ENCODE results near the gene MMP17. TPM values are rescaled to one million over a fixed set of nuclear protein-coding genes. Genes with fewer than 3 reads are reported as not detected.

The MMP17 gene
- total RNA-seq, 1 donor from 2014 or later = 1.1 TPM

DNA sequence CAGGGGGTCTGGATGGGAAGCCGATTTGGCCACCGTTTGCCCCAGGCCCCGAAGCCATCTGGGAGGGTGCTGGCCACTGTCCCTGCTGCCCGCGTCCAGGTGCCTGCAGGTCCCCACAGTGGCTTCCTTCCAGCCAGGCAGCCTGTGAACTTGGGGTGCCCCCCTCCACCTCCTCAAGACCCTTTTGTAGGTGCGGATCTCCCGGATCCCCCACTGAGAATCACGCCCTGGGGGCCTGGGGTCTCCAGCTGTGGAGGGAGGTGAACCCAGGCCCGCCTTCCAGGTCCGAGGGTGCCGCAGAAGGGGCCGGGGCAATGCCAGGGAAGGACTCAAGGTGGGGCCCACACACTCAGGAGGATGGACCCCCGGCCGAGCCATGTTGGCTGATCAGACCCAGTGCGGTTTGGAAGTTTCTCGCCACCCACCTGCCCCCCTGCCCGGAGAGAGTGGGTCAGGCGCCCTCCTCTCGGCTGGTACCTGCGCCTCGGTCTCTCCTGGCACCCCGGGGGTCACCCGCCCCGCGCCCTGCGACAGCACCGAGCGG is 1.7 kb downstream of the MMP17 start:
- no peak for DNase-seq (ENCODE audit: low spot score)
- peak; percentile 2 for ATAC-seq

DNA sequence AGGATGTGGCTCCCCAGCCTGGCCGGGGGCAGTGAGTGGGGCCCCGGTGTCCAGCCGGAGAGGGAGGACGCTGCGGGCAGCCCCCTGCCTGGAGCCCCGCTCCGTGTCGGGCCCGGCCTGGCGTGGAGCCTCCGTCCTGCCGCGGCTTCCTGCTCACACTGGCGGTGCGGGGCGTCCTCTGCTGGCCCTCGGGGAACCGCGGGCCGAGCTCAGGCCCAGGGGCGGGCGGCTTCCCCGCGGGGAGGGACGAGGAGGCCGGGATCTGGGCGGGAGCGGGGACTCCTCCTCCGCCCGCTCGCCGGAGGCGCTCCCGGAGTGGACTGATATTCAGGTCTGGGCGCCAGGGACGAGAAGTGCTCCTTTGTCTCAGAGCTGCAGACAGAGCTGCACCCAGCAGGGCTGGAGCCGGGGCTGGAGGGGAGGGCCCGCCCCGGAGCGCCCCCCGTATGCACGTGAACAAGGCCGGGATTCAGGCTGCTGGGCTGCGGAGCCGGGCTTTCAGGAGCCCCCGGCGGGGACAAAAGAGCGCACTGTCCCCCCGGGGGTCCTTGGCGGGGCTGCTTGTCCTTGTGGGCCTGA is 2.2 kb downstream of the MMP17 start:
- DNase-seq (ENCODE audit: low spot score) = peak; percentile 79
- peak; percentile 83 for ATAC-seq

DNA sequence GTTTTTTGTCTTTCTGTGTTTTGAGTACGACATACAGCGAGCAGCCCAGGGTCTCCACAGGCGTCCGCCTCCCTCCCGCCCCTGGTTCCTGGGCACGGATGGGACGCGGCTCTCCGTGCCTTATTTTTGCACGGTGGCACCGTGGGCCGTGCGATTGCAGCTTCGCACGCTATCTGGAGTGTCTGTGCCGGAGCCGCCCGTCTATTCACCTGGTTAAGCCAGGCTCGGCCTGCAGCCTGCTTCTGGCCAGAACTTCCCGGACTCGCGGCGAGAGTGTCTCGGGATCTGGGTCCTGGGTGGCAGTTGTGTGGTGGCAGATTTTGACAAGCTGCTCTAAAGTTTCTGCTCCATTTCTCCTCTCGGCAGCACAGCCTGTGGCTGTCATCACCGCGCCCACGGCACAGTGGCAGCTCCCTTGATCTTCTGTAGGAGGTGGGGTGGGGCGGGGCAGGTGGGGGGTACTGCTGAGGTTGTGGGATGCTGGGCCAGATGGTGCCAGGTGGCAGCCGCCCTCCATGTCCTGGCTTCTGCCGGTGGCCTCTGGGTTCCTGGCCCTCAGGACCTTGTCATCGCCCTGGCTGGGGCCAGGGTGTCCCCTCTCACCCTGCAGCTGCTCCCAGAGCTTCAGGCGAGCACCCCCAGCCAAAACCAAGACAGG is 2.9 kb downstream of the MMP17 start:
- DNase-seq (ENCODE audit: low spot score) (no peak), ATAC-seq (peak; percentile 15)

DNA sequence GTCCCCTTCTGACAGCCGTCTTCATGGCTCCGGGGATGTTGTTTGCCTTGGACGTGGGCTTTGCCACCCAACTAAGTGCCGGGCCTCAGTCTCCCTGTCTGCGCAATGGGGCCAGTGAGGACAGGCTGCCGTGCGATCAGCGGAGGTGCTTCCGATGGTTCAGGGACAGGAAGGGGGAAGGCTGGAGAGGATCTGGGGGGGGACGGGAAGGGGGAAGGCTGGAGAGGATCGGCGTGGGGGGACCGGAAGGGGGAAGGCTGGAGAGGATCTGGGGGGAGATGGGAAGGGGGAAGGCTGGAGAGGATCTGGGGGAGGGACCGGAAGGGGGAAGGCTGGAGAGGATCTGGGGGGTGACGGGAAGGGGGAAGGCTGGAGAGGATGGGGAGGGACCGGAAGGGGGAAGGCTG is 3.4 kb downstream of the MMP17 start:
- ATAC-seq (no peak), DNase-seq (ENCODE audit: low spot score) (no peak)

DNA sequence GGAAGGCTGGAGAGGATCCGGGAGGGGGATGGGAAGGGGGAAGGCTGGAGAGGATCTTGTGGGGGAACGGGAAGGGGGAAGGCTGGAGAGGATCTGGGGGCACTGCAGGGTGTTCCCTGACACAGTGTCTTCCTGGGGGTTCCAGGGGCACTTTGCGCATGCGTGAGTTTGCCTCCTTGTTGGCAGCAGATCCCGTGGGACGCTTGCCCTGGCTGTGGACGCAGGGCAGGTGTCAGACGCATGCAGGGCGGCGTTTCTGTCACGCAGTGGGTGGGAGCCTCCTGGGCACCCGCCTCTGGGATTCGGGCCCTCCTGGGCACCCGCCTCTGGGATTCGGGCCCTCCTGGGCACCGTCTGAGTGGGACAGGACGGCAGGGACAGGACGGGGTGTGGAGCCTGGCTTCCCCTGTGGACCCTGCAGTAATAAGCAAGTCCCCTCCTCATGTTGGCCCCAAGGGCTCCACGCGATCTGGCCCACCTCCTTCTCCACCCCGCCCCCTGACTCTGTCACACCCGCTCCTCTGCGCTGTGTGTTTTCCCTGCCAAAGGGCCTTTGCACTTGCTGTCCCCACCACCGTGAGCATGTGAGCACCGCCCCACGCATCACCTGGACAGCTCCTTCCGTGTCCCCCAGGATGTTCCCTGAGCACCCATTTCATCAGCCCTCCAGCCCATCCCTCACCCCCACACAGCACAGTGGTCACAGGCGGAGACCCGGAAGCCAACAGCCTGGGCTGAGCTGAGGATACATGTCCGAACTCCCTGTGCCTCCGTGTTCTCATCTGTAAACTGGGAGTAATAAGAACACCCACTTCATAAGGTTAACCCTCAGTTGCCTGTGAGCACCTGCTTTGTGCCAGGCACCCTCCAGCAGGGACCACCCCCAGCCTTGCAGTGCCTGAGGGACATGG is 4.4 kb downstream of the MMP17 start:
- DNase-seq (ENCODE audit: low spot score) (peak; percentile 74), ATAC-seq (peak; percentile 30)

DNA sequence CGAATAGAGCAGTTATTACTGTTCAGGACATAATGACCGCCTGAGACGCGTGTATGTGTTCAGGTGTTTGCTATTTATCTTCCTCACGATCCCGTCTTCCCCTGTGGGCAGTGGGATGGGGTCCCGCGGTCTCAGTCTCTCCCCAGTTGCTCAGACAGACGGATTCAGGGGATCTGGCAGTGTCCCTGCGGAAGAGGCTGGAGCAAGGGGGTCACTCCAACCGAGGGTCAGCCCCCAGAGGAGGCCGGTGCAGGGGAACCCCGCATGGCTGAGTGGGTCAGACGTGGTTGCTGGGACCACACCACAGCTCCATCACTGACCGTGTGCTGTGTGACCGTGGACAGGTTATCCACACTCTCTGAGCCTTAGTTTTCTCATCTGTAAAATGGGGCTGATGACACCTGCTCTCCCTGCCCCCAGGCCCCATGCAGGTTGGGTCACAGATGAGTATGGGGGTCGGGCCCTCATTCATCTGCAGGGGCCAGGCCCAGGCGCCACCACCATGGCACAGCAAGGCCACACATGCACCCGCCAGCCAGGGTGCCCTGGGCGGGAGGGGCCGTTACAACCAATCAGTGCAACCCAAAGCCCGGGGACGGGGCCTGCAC is 5.2 kb downstream of the MMP17 start:
- DNase-seq (ENCODE audit: low spot score) (no peak), ATAC-seq (no peak)

DNA sequence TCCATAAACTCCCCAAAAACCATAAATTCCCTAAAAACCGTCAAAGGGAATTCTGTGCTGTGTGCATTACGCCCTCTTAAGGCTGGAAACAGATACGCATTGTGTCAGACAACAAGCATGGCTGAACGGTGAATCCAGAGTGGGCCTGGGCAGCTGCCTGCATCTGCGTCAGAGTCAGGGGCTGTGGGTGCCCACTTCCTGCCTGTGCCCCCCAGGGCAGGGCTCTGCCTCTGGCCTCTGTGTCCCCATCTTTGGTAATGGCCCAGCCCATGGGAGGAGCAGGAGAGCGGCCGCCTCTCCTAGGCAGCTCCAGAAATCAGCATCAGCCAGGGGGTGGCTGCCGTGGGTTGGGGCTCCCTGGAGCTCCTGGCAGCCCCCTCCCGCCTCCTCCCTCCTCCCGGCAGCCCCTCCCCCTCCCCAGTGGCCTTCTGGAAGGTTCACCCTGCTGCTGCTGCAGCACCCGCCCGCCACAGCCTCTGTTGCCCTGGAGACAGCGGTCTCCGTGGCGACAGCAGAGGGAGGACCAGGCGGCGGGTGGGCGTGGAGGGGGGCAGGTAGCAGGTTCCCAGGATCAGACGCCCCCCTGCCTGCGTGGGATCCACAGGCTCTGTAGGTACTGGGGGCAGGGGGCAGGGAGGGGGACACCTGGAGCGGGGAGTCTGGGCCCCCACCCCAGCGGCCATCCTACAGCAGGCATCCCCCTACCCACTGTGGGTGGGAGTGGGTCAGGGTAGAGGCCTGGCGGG is 5.9 kb downstream of the MMP17 start:
- DNase-seq (ENCODE audit: low spot score) = no peak
- no peak for ATAC-seq

DNA sequence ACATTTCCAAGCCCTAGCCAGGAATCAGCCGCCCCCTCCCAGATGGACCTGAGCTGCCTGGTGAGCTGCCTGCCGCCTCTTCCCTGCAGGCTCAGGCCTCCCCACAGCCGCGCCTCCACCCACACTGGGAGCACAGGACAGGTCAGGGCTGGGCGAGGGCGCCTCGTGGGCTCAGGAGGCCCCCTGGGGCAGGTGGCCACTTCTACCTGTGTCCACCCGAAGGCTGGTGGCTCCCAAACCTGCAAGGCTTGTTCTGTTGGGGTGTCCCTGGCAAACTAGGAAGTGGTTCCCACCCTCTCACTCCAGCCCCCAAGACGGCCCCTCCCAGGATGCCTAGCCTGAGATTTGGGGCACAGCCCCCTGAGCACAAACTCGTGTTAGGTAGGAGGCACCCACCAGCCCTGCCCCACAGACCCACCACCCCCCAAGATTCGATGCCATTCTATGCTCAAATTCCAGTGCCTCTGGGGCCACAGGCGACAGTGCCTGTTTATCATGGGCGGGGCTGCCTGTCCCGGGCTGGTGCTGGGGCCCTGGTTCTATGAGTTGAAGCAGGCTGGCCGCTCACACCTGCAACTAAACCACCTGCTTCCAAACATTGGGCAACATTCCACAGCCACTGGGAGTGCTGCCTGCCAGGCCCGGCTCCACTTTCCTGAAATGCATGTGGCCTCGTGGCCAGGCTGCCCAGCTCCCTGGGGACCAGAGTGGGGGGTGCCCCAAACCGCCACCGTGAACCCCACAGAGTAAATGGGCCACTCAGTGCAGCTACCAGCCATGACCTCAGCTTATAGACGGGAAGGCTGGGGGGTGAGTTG is 6.8 kb downstream of the MMP17 start:
- DNase-seq (ENCODE audit: low spot score) (no peak), ATAC-seq (peak; percentile 18)

DNA sequence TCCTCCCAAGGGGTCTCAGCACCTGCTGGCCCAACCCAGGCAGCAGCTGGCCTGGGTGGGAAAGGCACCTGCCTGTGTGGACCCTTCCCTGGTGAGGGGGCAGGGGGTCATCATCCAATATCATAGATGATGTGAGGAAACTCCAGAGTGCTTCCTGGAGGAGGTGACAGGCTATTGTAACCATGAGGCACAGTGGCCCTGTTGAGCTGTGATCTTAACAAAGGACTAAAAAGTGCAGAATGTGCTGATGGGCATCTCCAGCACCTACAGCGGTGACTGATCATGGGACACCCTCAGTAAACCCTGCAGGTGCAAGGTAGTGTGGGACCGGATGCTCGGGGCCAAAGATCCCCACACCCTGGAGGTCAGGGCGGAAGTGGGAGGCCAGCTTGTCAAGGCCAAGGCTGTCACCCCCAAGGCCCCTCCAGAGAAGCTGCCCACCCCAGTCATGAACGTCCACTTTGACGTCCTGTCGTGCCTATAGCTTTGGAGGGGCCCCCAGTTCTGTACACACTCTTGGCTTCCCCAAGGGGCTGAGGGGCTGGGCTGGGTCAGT is 7.5 kb downstream of the MMP17 start:
- DNase-seq (ENCODE audit: low spot score) (no peak), ATAC-seq (no peak)

DNA sequence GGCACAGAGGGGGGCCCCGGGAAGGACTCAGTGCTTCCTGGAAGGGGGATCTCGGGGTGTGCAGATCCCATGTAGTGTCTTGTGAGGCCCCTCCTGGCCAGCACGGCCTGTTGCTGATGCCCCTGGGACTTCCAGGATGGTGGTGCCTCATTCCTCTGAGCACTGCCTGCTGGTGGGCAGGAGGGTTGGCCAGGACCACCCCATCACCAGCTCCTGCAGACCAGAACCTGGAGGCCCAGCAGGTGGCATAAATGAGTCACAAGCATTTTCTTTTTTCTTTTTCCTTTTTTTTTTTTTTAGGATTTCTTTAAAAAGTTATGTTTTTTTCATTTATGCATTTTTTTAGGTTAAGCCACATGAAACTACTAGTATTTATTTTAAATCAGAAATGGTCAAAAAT is 8.0 kb downstream of the MMP17 start:
- ATAC-seq (no peak), DNase-seq (ENCODE audit: low spot score) (no peak)

DNA sequence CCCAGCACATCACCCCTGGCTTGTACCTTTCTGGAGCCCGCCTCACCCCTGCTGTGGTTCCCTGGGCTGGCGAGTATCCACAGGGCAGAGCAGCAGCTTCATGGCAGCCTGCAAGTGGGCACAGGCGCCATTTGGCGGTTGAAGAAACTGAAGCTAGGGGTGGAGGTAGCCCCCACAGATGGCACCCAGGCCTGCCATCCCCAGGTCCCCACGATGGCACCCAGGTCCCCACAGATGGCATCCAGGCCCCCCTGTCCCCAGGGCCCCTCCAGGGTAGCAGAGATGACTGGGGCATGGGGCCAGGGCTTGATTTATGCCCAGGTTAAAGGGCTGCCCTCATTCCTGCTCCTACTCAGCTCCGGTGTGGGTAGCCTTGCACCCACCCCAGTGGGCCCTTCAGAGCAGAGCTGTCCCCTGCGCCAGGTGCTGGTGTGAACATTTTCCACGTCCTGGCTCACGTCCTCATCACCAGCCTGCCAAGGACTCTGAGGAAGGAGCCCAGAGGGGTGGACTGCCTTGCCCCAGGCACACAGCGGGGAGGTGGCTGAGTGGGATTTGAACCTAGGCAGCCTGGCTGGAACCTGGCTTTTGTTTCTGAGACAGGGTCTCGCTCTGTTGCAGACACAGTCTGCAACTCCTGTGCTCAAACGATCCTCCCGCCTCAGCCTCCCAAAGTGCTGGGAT is 8.7 kb downstream of the MMP17 start:
- no peak for DNase-seq (ENCODE audit: low spot score)
- no peak for ATAC-seq

DNA sequence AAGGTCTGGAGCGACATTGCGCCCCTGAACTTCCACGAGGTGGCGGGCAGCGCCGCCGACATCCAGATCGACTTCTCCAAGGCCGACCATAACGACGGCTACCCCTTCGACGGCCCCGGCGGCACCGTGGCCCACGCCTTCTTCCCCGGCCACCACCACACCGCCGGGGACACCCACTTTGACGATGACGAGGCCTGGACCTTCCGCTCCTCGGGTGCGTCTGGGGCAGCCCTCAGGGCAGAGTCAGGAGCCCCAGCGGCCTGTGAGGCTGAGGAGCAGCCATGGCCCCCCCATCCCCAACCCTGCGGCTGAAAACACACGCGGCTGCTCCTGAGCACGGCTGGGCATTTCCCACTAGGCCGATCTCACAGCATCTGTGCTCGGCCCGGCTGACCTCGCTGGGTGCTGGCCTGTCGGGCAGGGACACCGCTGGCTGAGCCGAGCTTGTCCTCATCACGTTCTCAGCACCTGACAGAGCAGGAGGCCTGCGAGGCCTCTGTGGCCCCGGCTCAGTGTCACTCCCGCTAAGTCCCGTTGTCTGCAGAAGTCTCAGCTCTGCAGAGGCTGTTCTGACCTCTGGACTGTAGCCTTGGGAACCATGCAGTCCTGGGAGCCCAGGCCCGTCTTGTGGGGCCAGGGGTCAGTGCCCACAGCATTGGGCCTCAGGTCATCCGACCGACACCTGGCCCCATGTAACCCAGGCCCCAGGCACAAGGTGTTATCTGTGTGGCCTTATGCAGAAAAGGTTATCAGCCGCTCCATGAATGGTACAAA is 12.6 kb downstream of the MMP17 start:
- DNase-seq (ENCODE audit: low spot score) = no peak

DNA sequence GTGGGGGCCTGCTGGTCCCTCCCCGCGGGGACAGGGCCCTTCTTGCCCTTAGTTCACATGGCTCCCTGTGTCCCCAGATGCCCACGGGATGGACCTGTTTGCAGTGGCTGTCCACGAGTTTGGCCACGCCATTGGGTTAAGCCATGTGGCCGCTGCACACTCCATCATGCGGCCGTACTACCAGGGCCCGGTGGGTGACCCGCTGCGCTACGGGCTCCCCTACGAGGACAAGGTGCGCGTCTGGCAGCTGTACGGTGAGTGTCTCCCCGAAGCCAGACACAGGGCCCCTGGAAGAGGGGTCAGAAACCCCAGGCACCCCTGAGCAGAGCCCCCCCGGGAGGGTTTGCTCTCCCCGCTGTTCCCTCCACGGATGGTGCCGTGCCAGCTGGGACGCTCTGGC is 13.4 kb downstream of the MMP17 start:
- DNase-seq (ENCODE audit: low spot score) = no peak
- ATAC-seq = no peak

More for the DNA sequence above, 12.6 kb downstream of the MMP17 start:
- no peak for ATAC-seq

DNA sequence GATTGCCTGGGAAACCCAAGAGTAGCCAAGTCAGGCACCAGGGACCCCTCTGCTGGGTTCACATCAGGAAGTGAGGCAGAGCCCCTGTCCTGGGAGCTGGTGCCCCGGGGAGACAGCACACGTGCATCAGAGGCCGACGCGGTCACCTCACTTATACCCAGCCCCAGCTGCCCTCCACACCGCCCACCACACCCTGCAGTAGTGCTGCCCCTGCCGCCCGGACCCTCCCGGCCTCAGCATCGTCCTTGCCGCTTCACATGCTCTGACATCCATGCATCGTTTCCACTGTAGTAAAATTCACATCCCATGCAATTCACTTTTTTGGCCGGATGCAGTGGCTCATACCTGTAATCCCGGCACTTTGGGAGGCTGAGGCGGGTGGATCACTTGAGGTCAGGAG is 14.0 kb downstream of the MMP17 start:
- no peak for ATAC-seq
- DNase-seq (ENCODE audit: low spot score) = no peak

DNA sequence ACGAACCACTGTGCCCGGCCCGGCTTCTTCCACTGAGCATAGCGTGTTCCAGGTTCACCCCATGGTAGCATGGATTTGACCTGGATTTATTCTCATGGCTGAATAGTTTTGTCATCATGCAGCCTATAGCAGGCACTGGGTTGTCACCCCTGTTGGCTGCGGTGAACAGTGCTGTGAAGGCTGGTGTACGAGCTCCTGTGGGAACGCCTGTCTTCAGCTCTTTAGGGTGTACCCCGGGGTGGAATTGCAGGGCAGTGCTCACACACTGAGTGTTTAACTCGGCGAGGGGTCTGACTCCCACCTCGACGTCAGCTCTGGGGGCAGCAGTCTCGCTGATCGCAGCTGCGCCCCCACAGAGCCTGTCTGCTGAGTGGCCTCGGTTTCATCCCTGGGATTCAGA is 15.3 kb downstream of the MMP17 start:
- ATAC-seq = no peak
- DNase-seq (ENCODE audit: low spot score) = no peak

DNA sequence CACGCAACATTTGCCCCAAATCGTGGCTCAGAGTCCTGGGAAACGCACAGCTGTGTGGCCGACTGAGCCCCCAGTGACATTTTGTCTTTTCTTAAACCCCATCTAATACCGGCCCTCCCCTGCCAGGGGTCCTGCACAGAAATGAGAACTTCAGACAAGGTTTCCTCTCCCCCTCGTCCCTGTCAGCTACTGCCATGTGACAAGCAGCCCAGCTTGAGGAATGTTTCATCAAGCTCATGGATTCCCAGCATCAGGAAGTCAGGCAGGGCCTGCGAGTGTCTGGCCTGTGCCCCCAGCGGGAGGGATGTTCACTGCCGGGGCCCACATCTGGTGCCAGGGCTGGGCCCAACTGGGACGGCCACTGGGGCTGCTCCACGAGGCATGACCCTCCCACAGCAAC is 15.9 kb downstream of the MMP17 start:
- DNase-seq (ENCODE audit: low spot score) (no peak), ATAC-seq (no peak)

DNA sequence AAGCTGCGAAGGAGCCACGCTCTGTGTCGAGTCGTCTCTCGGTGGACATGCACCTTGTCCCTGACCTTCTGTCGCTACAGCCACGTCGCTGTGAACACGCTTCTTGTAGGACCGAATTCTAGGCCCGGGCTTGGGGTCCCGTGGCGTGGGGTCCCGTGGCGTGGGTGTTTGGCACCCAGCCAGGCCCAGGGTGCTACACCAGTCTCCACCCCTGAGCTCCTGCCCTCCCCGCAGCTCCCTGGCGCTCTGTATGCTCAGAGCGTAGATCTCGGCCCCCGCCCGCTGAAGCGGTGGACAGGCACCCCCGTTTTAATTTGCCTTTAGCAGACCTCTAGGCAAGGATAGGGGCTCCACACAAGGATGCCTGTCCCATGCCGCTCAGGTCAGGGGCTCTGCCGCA is 16.5 kb downstream of the MMP17 start:
- DNase-seq (ENCODE audit: low spot score) (no peak), ATAC-seq (no peak)

DNA sequence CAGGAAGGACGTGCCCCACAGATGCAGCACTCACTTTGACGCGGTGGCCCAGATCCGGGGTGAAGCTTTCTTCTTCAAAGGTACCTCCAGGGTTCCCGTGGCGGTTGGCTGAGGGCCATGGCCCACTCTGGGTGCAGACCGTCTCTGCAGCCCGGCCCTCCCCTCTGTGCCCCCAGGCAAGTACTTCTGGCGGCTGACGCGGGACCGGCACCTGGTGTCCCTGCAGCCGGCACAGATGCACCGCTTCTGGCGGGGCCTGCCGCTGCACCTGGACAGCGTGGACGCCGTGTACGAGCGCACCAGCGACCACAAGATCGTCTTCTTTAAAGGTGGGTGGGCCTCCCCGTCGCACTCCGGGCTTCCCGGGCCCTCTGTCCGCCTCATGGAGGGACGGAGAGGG is 16.9 kb downstream of the MMP17 start:
- no peak for DNase-seq (ENCODE audit: low spot score)
- ATAC-seq = no peak
